Activated effector memory CD4-positive, alpha-beta T cell treated with anti-CD3 and anti-CD28 coated beads, Interleukin-2, amount 50 U/mL, for 16 hours (primary cell): ENCODE data around the gene CCS.

Source experiments
- DNase-seq: peaks from one replicate; pipeline ENCODE4 v3.0.0-alpha.2; 2020

Gene CCS

GRCh38 chr11:66628061-66628603 lies 35.1 kb downstream of the CCS start:
- DNase-seq = no peak

- DNase-seq = no peak
These were observed 36.4 kb downstream of the CCS start for GRCh38 chr11:66629356-66629755.

GRCh38 chr11:66631883-66632282 lies 38.9 kb downstream of the CCS start:
- no peak for DNase-seq

GRCh38 chr11:66632952-66633351 lies 40.0 kb downstream of the CCS start:
- no peak for DNase-seq

GRCh38 chr11:66636411-66636810 lies 43.4 kb downstream of the CCS start:
- DNase-seq = no peak

GRCh38 chr11:66637557-66638176 lies 44.7 kb downstream of the CCS start:
- peak; percentile 17 for DNase-seq

- peak; percentile 98 for DNase-seq
These were observed 45.4 kb downstream of the CCS start, which contains the start of gene RBM4 for GRCh38 chr11:66638177-66639065. Gene RBM4, plus strand, starts transcription at chr11:66638703. Its CDS starts 1,009 bp downstream, at chr11:66639712.

- peak; percentile 62 for DNase-seq
These were observed 46.3 kb downstream of the CCS start for GRCh38 chr11:66639066-66639813.

GRCh38 chr11:66639814-66640340 lies 46.9 kb downstream of the CCS start:
- peak; percentile 59 for DNase-seq

GRCh38 chr11:66641834-66642233 lies 48.8 kb downstream of the CCS start:
- no peak for DNase-seq

GRCh38 chr11:66643745-66644437 lies 50.9 kb downstream of the CCS start:
- DNase-seq = no peak

- DNase-seq = no peak
These were observed 53.8 kb downstream of the CCS start for GRCh38 chr11:66646828-66647227.

GRCh38 chr11:66649903-66650302 lies 56.9 kb downstream of the CCS start:
- no peak for DNase-seq

- no peak for DNase-seq
These were observed 58.0 kb downstream of the CCS start for GRCh38 chr11:66651016-66651415.

GRCh38 chr11:66652651-66653050 lies 59.7 kb downstream of the CCS start:
- DNase-seq = no peak

- DNase-seq = no peak
These were observed 60.1 kb downstream of the CCS start for GRCh38 chr11:66653123-66653522.
